CD4-positive, alpha-beta T cell treated with Interleukin-1 beta for 1 hour (primary cell): Measurements from ENCODE around the gene MME.
"Not testable (repeated sequence)": the region's sequence is repeated elsewhere in the genome, so short reads cannot be mapped to it uniquely, and the experiment has no call there.

Experiments used
- DNase-seq, 2 donors: peaks; one replicate each; pipeline ENCODE4 v3.0.0-alpha.2; 2020 to 2022

MME gene

DNA sequence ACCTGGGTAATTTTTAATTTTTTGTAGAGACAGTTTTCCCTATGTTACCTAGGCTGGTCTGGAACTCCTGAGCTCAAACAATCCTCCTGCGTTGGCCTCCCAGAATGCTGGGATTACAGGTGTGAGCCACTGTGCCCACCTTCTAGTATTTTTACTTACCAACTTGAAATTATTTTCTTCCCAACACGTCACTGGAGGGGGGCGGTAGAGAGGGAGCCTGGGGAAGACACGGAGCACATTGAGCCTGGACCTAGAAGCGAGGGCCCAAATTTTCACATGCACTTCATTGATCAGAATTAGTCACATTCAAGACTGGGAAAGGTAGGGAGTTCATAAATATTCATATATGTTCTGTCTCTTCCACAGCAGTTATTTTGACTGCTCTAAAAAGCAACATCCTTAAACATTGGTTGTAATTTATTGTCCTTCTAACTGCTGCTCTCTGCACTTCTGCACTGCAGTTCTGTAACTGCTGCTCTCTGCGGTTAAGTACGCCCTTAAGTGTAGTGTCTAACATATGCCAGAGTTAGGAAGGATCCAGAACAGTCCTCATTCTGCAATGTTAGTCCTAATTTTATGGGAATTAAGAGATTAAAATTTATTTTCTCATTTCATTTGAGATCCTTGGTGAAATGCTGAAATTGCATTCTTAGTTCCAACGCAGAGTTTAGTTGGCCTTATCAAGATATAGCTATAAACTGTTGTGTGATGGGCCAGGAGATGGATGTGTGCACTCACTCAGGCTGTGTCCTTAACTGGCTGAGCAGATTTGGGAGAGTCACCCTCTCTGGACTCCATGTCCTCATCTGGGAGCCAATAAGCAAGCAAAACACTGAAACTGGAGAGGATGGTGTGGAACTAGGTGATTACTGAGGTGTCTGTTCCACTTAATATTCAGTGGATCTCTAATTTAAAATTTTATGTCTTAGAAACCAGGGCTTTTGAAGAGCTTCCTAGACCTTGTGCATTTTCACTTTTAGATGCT is 115.1 kb downstream of the MME start:
- DNase-seq, result no peak

DNA sequence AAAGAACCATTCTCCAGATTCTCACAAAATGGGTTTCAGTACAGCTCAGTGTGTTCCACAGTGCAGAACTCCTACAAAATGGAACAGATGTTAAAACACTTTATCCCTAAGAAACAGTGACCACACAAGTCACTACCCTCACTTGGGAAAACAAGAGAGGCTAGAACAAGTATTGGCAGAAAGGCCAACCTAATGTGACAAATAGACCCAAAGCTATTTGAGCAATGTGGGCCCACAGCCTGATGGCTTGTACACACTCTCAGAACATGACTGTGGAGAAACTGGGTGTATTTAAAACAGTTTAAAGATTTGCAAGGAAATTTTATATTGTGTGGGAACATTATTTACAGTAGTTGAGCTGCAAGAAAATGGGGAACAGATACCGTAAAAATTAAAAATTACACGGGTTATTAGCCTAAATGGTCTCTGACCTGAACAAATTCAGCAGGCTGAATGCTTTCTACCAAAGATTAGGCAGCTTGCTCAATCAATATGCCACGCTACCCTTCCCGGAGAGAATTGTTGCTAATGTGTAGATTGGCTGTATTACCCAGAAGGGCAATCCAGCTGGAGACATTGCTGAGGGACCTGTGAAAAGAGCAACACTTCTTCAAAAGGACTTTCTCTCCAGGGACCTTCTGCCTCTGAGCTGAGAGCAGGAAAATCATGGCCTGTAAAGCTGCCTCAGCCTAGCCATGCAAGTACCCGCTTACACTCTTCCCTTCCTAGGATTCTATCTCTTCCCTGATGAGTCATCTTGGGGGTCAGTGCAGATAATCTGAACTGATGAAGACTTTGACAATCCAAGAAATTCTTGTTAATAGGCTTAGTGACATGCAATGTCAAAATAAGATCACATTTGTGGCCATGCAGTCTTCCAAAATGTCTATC is 116.3 kb downstream of the MME start:
- no peak for DNase-seq

DNA sequence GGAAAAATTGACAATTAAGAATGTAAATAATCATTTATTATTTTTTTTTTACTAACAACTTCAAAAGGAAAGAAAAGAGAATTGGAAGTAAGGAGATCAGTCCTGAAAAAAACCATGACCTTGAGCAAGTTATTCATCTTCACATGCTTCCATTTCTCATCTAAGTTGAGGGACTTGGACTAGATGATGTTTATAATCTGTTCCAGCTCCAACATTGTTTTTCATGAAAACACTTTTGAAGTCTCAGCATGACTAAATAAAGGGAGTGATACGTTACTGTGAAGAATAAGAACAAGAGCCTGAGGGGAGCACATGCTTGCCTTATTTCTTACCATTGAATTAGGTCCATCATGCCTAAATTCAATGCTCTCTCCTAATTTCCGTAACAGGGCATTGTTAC is 117.7 kb downstream of the MME start:
- DNase-seq, result no peak

DNA sequence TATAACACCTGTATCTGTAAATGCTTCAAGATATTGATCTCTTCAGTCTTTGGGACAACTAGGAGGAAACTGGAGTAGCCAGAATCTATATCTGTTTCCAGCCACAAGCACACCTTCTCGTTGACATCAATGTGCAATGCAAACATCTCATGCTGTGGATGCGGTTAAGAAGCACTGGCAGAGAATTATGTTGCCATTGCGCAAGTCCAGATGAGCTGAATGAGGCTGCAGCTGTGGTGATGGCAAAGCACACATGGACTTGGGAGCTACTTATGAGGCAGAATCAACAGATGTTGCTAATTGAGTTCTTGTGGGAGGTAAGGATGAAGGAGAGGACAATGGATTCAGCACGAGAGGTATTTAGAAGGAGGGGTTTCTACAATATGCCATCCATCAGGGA is 122.5 kb downstream of the MME start:
- DNase-seq, result no peak

DNA sequence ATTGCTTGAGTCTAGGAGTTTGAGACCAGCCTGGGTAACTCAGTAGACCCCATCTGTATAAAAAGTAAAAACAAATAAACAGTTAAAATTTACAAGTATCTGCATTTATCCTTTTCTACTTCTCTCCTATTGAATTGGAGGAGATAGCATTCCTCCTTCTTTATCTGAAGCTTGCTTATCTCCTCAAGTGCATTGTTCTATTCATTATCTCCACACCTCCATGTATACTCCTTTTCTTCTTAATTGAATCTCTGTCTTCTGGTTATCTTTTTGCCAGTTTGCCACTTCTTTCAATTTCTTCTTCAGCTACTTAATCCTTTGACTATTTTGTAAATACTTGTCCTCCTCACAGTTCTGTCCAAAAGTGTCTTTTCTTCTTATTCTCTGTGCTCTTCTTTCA is 124.7 kb downstream of the MME start:
- DNase-seq, result no peak

DNA sequence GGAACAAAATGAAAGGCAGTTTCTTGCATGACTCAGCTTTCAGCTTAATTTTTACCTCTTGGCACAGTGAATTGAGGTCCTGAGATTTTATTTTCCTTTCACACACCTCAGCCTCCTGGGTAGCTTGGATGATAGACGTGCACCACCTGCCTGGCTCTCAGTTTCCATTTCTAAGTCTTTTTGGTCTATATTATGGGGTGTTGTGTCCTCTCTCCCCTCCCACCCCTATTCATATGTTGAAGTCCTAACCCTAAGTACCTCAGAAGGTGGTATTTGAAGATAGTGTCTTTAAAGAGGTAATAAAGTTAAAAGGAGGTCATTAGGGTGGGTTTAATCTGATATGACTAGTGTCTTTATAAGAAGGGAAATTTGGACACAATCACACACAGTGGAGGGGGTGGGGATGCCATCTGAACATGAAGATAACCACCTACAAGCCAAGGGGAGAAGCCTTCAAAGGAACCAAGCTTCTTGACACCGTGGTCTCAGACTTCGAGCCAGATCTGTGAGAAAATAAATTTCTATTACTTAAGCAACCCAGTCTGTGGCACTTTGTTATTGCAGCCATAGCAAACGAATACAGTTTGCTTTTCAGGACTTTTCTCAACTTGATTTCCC is 128.2 kb downstream of the MME start:
- DNase-seq, result no peak

DNA sequence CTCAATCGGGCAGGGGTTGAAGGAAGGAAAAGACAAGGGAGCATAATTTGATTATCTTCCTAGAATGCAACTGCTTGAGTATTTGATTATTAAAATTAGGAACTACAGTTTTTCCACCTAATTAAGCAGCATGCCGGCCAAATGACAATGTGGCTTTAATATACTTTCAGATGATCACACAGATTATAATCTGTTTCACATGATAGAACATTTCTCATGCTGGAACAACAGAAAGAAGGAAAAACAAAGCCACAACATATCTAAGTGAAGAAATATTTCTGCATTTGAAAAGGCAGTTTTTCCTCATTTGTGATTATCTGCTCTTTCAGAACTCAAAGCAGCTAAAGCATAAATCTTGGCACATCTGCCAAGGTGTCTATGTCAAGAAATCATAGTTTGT is 130.6 kb downstream of the MME start:
- DNase-seq, result no peak

DNA sequence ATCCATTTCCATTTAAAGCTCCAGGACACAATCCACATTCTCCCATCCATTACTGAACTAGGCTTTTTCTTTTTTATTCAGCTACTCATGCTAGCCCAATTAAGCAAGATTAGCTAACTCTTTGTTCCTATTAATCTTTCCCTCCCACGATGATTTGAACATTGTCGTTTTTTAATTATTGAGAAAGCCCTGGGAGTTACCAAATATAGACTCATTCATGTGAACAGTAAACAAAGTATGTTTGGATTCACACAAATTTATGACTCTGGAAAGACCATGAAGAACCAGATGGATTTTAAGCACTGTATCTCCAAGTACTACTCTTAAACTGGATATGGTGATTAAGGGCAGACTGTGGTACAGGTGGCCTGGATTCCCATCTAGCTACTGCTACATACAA is 131.1 kb downstream of the MME start:
- no peak for DNase-seq

DNA sequence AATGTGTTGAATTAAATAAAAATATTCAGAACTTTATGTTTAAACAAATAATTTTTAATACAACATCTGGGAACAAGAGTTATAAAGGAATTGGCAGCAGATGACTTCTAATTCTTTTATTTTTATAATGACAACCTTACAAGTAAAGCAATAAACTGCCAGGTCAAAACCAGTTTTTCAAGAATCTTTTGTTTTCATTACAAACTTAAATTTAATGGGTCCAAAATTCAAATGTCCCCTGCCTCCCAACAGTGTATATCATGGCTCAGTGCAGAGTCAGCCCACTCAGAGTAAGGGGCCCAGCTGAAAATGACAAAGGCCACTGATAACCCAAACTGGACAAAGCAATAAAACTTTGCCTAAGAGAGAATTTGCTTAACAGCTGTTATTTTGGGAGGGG is 131.8 kb downstream of the MME start:
- DNase-seq, result no peak

DNA sequence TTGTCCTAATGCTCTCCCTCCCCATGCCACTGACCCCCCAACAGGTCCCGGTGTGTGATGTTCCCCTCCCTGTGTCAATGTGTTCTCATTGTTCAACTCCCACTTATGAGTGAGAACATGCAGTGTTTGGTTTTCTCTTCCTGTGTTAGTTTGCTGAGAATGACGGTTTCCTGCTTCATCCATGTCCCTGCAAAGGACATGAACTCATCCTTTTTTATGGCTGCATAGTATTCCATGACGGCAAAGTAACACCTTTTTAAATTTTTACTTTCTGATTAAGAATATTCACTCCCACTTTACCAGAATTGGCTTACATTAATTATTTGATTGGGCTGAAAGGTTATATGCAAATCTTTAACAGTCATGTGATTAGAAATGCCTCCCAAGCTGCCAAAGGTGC is 135.9 kb downstream of the MME start:
- DNase-seq, result not testable (repeated sequence)

DNA sequence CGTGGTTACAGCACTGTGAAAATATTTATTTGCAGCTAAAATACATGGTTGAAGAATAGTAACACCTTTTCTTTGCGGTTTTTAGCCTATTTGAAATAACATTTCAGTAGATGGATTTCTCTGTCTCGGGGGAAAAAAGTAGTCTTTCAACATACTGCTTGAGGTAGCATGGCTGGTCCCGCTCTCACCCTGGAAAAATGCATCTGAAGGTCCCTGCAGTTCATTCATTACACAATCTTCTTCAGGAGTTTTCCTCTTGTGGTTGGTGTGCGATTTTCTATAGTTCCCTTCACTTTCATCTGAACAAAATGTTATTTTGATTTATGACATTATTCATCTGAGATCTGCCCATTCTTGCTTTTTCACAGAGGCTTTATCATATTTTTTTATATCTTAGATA is 137.5 kb downstream of the MME start:
- DNase-seq, result no peak

DNA sequence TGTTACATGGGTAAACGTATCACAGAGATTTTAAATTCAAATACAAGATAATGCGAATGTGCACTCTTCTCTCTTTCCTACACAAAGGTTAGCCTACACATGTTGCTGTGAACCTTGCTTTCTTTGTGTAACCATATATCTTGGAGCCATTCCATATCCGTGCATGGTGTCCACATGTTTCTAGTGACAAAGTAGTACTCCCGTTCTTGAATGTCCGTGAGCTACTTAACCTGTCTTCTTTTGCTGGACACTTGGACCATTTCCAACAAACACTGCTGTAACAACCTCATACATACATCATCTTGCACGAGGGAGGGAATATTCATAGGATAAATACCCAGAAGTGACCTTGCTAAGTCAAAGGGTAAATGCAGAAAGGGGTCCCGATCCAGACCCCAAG is 138.3 kb downstream of the MME start:
- DNase-seq, result no peak

DNA sequence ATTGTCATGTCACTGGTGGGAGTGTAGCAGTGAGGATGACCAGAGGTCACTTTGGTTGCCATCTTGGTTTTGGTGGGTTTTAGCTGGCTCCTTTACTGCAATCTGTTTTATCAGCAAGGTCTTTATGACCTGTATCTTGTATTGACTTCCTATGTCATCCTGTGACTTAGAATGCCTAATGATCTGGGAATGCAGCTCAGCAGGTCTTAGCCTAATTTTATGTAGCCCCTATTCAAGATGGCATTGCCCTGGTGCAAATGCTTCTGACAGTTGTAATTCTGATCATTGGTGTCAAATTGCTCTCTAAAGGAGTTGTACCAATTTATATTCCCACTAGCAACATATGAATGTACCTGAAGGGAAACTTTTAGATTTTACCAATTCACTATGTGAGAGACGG is 139.0 kb downstream of the MME start:
- no peak for DNase-seq

DNA sequence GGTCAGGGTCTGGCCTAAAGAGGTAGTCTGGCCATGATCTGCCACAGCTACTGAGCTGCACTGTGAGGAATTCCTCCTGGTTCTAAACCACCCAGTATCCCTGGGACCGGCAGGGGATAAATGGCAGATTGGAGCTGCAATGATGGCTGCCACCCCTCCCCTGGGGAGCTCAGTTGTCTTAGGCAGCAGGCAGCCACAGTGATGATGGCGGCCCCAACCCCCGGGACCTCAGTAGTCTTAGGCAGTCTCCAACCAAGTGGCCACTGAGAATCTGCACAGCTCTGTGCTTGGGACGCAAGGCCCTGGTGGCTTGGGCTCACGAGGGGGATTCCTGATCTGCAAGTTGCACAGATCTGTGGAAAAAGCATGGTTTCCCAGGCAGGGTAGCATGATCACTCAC is 145.3 kb downstream of the MME start:
- DNase-seq, result no peak

DNA sequence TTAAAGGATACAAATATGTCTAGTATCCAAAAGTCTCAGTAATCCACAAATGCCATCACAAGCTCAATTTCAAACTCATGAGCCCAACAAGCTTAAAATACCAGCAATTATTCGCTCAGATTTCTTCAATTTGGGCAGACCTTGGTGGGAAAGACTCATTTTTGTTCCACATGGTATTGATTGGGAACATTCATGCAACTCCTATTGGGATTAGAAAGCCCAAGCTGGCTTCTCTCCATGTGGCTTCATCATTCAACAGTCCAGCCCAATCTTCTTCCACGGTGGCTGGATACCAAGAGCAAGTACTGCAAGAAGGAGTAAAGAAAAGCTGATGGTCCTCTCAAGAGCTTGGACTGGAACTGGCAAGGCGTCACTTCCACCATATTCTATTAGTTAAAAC is 147.0 kb downstream of the MME start:
- DNase-seq, result no peak

DNA sequence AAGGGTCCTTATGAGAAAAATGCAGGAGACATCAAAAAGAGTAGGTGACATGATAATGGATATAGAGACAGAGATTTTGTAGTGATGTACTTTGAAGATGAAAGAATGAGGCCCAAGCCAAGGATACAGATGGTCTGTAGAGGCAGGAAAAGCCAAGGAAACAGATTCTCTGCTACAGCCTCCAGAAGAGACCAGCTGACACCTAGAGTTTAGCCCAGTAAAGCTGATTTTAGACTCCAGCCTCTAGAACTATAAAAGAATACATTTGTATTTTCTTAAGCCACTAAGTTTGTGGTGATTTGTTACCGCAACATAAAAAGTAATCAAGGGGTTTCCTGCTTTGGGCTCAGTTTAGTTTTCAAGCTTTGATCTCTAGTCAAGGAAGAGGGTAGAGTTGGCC is 148.6 kb downstream of the MME start:
- DNase-seq, result no peak

DNA sequence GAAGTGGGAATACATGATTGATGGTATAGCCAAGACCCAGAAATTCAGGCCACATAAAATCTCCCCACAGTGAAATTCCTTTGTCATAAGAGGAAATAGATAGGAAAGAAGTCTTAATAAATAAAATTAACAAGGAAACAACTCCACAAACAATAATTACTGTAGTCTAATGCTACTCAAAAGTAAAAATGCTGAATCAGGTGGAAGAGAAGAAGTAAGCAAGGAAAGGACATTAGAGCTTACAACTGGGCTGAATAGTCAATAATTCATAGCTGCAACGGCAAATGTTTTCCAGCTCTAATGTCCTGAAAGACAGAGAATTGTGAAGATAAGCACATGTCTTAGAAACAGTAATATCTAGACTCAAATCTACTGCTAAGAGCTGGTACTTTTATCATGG is 149.0 kb downstream of the MME start:
- DNase-seq, result no peak

DNA sequence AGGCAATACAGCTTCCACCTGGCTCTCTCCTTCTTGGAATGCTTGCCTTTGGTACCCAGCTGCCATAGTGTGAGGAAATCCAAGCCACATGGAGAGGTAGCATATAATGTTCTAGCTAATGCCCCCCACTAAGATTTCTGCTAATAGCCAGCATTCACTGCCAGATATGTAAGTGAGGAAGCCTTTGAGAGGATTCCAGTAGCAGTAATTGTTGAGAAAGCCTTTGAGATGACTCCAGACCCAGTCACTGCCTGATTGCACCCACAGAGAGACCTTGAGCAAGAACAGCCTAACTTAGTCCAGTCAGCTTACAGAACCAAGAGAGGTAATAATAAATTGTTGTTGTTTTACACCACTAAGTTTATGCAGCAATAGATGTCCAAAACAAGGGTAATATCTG is 150.3 kb downstream of the MME start:
- no peak for DNase-seq

DNA sequence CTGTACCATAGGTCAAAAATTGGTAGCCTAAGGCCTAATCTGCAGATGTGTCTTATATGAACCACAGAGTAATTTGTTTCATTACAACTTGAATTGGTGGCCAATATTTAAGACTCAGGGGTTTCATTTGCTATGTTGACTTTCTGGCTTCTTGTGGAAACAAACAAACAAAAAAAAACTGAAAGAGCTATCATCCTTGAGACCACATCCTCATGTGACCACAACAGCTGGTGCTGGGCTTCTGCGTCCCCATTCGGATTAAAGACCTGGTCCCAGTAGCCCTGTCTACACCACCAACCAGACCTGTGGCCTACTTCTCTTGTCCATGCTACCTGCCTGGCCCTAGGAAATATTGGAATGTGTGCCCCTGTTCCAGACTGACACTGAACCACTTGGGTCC is 151.7 kb downstream of the MME start:
- DNase-seq, result no peak

DNA sequence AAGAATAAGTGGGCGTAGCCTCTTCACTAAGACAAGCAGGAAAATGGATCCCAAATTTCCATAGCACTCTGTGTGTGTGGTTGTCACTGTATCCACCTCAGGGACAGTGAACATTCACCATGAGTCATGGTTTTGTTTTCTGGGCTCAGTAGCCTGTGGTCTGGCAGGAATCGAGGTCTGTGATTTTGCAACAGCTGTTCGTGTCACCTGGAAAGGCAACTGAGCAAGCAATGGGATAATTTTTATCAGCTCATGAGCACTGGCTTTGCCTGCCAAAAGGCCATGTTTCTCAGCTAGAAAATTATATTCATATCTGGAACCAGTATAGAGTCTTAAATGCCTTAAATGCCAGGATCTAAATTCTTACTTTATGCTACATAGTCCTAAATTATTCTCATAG is 152.5 kb downstream of the MME start:
- no peak for DNase-seq

DNA sequence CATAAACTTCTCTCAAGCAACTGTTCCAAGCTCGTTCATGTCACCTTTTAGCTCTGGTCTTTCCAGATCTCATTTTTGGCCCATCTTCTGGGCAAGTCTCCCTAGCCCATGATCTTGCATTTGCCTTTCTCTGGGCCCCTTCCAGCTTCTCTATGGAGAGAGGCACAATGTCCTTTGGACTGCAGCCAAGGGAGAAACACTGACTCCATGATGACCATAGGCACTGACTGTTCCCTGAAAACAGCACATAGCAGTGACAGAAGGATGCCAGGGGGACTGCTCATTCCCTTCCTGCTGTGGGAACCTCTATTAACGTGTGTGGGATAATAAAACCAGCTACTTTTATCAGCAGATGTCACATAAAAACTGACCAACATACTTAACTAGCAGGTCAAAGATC is 153.1 kb downstream of the MME start:
- no peak for DNase-seq
